Stimulated activated CD4-positive, alpha-beta T cell treated with anti-CD3 and anti-CD28 coated beads, Interleukin-15, amount 100 ng/mL, for 1 hour (primary cell): ENCODE data around the gene C1QTNF5.

Experiments used
- DNase-seq, 2 donors: peaks; one replicate each; pipeline ENCODE4 v3.0.0-alpha.2; 2020; ENCODE audit warnings: low read depth in 1 of 2, low spot score in 1 of 2

The C1QTNF5 gene

DNA sequence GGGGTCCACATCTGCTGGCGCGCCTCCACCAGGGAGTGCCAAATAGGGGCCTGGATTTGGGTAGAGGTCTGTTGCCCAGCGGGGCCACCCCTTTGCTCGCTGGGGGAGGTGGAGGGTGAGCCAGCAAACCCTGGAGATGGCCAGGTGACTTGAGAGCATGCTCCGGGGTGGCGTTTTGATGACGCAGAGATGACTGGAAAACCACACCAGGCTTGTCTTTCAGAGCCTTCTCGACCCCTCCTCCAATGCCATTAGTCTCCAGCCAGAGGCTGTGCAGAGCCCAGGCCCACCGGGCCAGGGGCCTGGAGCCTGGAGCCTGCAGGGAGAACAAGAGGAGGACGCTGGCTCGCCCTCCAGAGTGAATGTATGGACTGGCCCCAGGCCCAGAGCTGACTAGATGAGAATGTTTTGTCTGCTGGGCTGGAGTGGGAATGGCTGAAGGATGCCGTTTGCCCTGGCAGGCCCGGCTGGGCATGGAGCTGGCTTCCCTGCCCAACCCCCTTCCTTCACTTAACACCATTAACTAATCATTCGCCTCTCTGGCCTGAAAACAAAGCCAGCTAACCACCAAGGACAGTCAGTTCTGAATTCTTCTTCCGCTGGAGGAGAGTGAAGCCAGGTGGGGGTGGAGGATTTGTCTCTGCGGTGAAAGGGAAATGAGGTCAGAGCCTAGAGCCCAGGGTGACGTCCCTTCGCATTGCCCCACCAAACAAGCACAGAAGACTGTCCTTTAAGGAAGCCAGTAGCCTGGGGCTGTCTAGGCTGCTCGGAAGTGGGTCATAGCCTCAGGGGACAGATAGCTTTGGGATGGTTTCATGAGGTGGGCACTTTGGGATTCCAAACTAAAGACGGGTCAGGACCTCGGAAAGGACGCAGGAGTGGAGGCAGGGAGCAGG, 22.2 kb downstream of the C1QTNF5 start:
- no peak for DNase-seq

DNA sequence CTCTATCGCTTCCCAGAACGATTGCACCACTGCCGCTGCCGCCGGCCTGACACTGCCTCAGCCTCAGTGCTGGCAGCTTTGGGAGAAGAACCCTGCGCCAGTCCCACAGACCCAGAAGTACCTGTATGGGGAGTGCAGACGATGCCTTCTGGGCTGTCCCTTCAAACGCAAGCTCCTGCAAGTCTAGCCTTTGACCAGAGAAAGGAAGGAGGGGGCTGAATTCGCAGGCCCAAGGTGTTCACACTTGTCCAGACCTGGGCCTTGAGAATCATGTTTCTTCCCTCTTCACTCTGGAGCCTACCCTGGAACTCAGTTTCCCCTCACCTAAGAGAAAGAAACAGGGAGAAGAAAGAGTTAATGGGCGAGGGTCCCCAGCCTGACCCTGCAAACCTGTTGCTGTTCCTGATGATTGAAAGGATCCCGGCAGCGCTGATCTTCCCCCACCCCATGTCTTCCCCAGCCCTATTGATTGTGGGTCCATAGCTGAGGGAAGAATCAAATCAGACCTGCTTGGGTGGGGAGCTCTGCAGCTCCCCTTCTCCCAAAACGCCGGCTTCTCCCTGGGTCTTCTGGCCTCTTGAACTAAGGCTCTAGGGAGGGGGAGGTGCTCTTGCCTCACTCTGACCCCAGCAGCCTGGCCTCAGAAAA, 23.0 kb downstream of the C1QTNF5 start:
- DNase-seq, result no peak

- no peak for DNase-seq
Measured at GRCh38 chr11:119316729-119317591, 23.7 kb downstream of the C1QTNF5 start, which contains the start of gene MCAM. MCAM (minus strand) TSS chr11:119317130; CDS start chr11:119317101, 29 bp downstream.

DNA sequence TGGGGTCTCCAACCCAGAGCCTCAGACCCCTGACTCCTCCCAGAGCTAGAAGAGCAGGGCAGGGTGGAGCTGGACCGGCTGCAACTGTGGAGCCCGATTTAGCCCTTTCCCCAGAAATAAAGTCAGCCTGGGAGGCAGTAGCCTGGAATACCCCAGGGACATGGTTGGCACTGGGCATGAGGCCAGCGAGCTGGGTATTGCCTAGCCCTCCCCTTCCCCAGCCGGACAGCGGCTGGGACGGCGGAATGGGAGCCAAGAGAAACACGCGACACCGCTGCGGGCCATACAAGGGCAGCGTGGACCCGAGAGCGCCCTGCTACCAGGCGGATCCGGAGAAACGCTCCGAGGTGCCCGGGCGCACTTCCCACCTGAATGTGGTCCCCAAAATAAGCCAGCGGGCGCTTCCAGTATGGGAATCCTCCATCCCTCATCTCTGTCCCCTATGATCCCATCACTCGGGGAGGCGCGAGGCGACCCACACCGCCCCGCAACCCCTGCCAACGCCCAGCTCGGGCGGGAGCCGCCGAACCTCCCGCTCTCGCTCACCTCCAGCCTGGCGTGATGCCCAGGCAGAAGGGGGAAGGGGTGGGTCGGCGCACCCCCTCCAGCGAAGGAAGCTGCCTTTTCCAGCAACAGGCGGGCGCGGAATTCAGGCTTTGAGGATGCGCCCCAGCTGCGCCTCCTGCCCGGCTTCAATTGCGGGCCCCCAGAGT, 24.5 kb downstream of the C1QTNF5 start:
- no peak for DNase-seq

DNA sequence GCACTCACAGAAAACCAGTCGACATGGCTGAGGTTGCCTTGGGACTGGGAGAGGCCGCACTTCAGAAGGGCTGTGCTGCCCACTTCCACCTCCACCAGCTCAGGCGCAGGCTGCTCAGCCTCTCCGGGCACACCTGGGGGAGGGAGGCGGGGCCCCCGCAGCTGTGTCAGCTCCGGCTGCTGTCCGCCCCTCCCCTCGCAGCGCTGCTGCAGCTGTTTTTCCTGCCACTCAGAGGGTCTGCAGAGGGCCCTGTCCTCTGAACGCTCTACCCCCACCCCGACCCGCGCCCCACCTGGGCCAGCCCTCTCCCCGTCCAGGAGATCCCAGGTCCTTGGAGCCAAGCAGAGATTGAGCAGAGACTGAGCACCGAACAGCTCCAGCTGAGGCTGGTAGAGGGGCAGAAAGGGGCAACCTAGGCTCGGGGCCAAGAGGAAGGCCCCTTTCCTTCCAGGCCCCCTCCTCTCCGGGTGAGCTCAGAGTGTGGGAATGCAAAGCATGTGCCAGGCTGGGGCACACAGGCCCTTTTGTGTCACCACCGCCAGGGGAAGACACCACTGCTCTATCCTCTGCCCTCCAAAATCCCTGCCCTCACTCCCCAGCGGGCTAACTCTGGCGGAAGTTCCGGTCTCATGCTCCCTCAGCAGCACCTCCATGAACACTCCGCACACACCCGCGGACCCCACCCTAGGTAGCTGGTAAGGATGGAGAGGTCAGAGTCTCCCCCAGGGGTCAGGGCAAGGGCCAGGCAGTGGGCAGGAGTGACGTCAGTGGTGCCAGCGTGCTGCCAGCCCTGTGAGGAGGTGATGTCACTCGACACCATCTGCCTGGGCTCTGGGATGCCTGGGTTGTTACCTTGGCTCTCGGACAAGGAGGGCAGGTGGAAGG, 25.3 kb downstream of the C1QTNF5 start:
- DNase-seq, result no peak

GRCh38 chr11:119314726-119315125, 26.0 kb downstream of the C1QTNF5 start:
- DNase-seq, result no peak

DNA sequence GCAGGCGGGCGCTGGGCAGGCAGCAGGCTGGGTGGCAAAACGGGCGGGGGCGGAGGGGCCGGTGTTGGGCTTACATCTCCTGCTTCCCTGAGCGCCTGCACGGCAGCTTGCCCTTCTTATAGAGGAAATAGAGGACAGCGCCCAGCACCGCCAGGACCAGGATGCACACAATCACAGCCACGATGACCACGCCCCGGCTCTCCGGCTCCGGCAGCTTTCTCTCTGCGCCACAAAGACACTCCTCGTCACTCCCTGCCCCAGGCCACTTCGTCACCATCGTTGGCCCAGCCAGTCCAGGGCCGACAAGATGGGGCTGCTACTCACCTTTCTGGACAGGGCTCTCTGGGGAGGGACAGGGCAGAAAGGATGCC, 30.0 kb downstream of the C1QTNF5 start:
- no peak for DNase-seq

GRCh38 chr11:119309953-119310681, 30.6 kb downstream of the C1QTNF5 start:
- DNase-seq, result no peak

GRCh38 chr11:119309411-119309810, 31.3 kb downstream of the C1QTNF5 start:
- no peak for DNase-seq

DNA sequence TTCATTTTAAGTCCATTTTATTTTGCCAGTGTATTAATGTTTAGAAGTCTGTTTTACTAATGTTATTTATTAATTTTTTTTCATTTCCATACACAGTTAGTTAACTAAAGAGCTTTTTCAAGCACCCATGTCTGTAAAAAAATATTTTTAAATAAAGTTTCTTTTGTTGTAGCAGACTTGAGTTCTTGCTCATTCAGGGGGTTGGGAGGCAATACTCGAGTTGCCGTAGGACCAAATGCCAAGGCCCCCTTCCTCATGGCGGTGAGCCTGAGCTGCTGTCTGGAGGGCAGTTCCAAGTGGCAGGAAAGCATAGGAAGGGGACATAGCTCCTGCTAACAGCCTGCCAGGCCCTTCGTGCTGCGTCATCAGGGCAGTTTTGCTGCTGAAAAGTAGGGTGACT, 32.7 kb downstream of the C1QTNF5 start:
- no peak for DNase-seq

GRCh38 chr11:119307219-119307618, 33.5 kb downstream of the C1QTNF5 start:
- DNase-seq, result no peak

DNA sequence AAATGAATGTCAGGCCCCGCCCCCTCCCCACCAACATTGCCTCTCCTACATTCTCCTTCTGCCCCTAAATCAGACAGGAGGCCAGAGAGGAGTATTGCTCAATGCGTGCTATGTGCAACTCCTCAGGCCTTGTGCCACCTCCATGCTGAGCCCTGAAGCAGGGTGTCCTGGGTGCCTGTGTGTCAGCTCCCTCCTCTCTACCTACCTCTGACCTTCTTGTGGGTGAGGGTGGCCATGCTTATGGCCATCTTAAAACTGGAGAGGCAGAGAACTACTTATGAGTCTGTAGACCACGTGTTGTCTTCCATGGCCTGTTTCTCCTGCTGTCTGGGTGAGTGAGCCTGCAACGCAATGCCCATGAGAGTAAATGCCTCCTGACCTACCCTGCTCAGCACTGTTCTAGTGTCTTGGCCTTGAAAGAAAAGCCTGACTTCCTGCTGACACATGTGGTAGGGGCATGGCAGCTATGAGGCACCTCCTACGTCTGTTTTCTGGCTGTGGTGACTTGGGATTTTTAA, 34.3 kb downstream of the C1QTNF5 start:
- DNase-seq, result no peak

DNA sequence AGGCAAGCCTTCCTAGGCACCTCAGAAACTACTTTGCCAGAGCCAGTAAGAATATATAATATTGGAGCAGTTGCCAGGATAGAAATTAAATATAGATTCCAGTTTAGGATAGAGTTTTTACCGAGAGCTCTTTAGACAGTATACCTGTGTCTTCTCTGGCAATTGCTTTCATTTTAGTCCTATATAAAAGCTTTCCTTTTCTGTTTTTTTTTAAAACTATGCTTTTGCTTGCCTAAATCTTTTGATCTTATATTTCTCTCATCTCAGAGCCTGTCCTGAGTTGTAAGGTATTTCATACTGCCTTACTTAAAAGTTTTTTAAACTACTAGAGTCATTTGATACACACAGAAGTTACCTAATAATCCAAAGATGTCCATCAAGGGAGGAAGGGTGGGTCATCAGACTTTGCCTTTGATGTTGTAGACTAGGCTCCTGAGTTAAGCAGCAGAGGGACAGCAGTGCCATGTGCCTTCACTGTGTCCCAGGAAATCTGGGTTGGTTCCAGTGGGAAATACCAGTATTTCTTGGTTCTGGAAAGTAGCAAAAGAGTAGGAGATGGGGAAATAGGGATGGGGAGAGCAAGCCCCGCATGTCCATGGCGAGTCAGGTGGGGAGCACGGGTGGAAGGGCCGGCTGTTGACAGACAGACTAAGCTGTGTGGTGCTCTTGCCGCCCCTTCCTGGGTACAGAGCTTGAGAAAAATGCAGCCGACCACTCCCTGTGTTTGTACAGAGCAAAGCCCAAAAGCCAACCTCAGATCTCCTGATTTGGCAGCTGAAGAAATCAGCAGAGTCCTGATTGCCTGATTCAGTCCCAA, 34.9 kb downstream of the C1QTNF5 start:
- no peak for DNase-seq

DNA sequence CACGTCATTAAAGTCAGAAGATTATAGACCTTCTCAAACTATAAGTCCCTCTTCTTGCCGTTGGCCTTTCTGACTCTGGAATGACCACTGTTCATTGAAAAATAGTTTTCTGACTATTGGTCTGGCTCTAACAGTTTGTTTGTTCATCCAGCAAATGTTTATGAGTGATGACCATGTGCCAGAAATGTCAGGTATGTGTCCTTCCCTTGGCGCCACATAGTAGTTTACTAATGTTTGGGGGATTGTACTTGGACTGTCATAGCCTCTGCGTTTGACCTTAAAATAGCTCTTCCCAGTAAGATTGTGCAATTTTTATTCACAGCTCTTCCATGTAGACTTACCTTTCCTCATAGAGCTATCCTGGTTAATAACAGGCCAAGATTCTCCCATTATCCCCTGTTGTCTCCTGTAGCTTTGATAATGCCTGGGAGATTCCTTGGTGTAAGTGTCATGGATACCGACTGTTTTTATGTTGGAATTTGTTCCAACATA, 37.4 kb downstream of the C1QTNF5 start:
- no peak for DNase-seq

GRCh38 chr11:119300198-119300964, 40.3 kb downstream of the C1QTNF5 start:
- DNase-seq, result no peak

DNA sequence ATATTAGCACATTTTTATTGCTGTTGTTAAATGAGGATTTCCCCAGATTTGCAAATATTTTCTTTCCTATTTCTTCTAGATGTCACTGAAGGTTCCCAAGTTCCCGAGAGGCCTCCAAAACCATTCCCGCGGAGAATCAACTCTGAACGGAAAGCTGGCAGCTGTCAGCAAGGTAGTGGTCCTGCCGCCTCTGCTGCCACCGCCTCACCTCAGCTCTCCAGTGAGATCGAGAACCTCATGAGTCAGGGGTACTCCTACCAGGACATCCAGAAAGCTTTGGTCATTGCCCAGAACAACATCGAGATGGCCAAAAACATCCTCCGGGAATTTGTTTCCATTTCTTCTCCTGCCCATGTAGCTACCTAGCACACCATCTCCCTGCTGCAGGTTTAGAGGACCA, 41.3 kb downstream of the C1QTNF5 start:
- no peak for DNase-seq

GRCh38 chr11:119298726-119299125, 42.0 kb downstream of the C1QTNF5 start:
- DNase-seq, result no peak
